NCI-H82 treated with DMSO at 0.1 percent for 48 hours (cell line): Measurements from ENCODE around the gene LRRIQ1.
"Not testable (repeated sequence)": the region's sequence is repeated elsewhere in the genome, so short reads cannot be mapped to it uniquely, and the experiment has no call there.

ENCODE experiments used
- DNase-seq: peaks from one replicate; lab custom pipeline; 2025; ENCODE audit not compliant: unreplicated experiment; lab: John Stamatoyannopoulos, UW

The LRRIQ1 gene, protein sequence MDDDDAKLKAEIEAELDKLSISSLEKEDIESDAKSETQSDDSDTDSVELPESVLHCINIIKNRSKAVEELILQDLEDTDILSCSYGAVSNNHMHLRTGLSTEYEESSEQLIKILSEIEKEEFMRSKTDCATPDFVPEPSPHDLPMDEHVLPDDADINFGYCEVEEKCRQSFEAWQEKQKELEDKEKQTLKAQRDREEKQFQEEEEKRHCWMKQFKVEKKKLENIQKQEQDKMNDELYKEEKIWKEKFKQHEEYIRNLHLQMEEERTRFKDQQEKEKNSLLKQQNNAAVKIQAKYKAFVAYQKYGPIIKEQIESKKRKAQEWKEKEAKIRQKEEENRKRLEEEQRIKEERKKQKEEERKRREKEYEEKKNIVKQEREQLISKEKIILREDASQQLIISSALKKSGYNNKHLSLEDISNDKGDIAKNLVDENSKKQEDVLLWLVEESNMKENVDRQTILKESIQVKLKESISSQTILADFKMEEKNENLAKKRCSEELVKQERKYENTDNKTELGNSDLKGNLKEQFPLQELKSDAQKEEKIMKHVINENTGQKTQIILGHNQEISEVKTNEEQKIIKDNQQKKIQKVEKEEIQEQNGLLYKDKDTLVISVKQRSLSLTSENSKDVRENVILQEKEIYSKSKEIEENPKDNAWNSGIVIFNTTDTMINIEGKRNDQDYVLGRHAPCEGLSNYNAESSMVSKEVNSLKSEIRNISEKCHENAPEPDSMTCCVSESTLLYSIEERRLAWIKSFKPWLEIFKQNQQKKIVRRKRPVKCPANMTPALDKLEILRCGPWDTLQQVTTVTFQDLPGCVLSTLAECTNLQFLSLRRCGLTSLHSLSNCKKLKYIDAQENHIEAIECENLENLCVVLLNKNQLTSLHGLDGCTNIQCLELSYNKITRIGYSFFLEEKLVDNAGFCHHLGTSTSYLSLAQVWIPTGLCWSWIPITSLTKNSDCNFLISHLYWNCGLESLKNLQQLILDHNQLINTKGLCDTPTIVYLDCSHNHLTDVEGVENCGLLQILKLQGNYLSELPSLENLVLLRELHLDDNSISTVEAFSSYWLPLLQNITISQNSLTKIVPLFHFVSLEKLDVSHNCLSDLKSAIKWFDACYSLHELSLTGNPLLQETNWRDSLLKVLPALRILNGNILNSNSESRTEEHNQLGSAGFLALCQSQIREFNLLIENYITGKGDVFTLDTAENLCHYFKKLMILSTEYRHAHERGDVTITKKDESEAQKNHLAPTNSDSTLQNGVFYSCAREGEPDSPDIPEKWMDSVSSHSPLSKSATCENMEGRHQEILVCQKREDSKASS (N-terminal part only)

DNA sequence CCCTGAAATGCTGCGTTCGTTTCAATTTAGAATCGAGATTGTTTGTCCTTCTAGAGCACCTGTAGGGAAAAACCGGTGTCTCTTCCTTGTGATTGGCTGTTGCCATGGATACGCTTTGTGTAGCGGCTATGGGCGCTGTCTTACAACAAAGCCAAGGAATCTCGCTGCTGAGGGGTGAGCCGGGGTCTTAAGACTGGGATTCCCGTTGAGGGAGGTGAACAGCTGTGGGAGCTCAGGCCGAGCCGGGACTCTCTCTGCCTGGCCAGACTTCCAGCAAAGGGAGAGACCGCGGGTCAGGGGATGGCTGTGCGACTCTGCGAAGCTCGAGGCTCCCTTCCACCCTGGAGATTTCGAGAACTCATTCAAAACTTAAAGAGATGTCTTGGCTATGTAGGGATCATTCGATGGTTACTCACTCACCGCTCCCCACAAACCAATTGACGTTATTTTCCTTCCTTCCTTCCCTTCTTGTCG lies at the start of gene LRRIQ1, which contains the start of gene TSPAN19:
TSS of gene LRRIQ1 (plus strand) at position 118 of the 474 bp plus-strand sequence. CDS start 1,826 bp downstream, outside the sequence.
TSS of gene TSPAN19 (minus strand) at position 44 of the 474 bp plus-strand sequence. CDS start 6,331 bp downstream, outside the sequence.
- DNase-seq, result peak; percentile 92

DNA sequence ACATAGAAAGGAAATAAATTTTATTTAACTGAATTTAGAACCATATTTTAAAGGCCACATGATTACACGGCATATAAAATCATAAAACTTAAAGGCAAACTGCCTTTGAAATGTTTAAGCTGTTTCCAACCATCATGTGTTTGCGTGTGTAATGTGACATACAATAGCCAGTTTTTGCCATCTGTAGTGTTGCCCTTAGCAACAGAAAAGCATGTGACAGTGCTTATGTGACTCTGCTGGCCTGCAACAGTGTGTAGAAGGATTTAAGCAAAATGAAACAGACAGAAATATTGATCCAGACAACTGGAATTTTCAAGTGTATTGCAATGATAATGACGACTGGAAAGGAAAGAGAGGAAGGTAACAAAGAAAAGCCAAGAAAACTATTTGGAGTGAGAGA lies 49.6 kb upstream of the LRRIQ1 start:
- peak; percentile 20 for DNase-seq

DNA sequence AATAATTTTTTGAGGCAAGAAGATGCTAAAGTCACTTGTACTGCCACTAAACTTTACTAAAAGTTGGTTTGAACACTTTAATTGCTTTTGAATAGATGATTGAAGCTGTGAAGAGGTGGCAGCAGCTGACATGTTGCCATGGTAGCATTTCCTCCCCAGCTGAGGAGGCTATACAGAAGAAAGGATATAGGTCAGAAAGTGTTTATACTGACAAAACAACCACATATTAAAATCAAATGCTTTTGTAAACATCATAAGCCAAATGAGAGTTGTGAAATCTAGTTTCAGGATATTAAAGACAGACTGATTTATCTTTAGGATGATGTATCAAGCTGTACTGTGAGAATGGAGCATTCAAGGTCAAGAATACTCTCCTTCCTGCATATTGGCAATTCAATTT lies 41.7 kb upstream of the LRRIQ1 start:
- DNase-seq, result no peak

DNA sequence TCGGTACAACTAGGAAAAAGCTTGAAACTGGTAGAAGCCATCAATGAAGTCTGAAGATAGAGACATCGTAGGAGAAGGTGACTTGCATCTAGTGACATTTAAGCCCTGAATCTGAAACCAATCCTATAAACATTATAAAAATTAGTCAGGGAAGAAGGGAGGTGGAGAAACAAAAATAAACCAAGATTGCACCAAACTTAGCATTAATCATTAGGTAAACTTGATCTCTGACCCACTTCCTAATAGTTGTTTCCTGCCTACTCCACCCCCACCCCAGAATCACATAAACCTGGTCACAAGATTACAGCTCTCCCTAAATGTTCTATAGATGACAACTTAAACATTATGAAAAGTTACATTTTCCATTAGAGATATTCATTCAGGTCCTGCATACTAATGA lies 40.5 kb upstream of the LRRIQ1 start:
- DNase-seq, result no peak

DNA sequence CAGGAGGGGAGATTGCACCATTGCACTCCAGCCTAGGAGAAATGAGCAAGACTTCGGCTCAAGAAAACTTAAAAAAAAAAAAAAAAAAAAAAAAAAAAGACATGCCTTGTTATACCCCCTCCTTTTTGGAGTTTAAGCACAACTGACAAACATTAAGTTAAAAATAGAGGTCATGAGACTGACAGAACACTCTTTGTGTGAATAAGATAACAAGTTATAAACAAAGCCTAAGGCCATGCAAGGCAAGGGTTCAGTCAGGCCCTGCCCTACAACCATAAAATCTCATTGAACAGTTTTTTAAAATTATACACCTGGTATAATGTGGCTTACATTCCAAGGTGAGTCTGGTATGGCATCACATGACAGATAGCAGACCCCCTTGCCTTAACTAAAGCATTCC lies 39.4 kb upstream of the LRRIQ1 start:
- no peak for DNase-seq

DNA sequence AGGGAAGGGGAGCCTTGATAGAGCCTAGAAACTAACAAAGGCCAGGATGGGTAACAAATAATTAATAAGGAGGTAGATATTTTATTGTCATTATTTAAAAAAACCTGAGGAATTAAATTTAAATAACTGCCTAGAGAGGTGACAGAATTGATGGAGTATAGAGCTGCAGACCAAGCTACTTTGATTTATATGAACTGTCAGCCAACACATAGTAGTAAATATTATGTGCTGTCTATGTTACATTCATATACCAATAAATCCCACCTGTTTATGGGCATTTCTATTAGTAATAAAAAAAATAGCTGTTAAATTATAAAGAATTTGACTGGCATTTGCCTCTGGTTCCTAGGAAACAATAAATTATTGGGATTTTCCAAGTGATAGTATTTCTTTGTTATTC lies 37.8 kb upstream of the LRRIQ1 start:
- no peak for DNase-seq

DNA sequence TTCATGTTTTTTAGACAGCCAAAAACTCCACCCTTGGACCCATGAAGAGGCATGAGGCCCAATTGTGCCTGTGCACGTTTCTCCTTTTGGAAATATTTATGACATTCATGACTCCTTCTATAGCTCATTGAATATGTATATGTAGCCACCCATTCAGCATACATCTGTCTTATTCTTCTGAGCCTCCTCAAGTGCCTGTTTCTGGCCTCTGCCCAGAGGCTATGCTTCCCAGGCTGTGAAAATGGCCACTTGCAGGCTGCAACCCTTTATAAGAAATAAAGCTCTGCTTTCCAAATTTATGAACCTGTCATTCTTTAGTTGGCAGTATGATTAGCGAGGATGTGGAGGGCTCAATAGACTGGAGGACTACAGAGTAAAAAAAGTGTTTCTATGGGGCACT lies 35.4 kb upstream of the LRRIQ1 start:
- DNase-seq, result no peak

DNA sequence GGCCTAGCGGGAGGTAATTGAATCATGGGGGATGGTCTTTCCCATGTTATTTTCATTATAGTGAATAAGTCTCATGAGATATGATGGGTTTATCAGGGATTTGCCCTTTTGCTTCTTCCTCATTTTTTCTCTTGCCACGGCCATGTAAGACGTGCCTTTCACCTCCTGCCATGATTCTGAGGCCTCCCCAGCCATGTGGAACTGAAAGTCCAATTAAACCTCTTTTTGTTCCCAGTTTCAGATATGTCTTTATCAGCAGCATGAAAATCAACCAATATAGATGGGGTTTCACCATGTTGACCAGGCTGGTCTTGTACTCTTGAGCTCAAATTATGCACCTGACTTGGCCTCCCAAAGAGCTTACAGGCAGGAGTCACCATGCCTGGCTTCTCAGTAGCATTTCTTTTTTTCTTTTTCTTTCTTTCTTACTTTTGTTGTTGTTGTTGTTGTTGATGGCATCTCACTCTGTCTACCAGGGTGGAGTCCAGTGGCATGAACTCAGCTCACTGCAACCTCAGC lies 33.3 kb upstream of the LRRIQ1 start:
- DNase-seq, result no peak

DNA sequence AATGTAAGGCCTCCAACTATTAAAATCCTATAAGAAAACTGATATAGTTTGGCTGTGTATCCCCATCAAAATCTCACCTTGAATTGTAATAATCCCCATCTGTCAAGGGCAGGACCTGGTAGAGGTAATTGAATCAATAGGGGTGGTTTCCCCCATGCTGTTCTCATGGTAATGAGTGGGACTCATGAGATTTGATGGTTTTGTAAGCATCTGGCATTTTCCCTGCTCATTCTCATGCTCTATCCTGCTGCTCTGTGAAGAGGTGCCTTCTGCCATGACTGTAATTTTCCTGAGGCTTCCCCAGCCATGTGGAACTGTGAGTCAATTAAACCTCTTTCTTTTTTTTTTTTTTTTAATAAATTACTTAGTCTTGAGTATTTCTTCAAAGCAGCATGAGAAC lies 31.9 kb upstream of the LRRIQ1 start:
- peak; percentile 41 for DNase-seq

DNA sequence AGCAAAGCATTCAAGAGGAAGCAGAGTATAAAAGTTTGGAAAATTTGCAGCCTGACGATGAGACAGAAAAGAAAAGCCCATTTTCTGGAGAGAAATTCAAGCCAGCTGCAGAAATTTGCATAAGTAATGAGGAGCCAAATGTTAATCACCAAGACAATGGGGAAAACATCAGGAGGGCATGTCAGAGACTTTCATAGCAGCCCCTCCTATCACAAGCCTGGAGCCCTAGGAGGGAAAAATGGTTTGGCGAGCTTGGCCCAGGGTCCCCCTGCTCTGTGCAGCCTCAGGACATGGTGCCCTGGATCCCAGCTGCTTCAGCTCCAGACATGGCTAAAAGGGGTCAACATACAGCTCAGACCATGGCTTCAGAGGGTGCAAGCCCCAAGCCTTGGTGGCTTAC lies 31.1 kb upstream of the LRRIQ1 start:
- not testable (repeated sequence) for DNase-seq

DNA sequence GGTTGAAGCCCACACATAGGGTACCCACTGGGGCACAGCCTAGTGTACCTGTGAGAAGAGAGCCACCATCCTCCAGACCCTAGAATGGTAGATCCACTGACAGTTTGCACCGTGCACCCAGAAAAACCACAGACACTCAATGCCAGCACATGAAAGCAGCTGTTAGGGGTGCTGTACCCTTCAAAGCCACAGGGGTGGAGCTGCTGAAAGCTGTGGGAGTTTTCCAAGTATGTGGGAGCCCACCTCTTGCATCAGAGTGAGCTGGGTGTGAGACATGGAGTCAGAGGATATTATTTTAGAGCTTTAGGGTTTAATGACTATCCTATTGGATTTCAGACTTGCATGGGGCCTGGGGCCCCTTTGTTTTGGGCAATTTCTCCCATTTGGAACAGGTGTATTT lies 30.5 kb upstream of the LRRIQ1 start:
- no peak for DNase-seq

DNA sequence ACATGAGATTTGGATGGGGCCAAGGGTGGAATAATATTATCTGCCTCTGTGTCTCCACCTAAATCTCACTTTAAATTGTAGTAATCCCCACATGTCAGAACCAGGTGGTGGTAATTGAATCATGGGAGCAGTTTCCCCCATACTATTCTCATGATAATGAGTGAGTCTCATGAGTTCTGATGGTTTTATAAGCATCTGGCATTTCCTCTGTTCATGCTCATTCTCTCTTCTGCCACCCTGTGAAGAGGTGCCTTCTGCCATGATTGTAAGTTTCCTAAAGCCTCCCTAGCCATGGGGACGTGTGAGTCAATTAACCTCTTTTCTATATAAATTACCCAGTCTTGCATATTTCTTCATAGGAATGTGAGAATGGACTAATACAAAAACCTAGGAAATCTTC lies 29.9 kb upstream of the LRRIQ1 start:
- peak; percentile 44 for DNase-seq

DNA sequence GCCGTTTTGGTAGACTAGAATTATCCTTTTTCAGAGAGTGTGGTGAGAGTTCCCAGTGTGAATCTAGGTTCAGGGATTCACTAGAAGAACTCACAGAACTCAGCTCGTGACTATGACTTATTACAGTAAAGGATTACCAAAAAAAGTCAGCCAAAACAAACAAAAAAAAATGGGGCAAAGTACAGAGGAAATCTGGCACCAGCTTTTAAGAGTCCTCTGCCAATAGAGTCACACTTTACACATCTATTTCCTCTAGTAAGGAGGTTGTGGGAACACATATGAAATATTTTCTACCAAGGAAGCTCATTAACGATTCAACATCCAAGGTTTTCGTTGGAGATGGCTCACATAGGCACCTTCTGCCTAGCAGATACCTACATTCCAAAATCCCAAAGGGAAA lies 28.3 kb upstream of the LRRIQ1 start:
- no peak for DNase-seq

DNA sequence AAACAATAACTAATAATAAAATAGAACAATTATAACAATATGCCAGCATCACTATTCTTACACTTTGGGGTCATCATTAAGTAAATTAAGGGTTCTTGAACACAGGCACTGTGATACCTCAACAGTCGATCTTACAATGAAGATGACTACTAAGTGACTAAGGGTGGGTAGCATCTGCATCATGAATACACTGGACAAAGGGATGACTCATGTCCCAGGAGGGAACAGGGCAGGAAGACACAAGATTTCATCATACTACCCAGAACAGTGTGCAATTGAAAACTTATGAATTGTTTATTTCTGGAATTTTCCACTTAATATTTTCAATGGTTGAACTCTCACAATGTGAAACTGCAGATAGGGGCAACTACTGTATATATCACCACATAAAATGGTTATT lies 19.7 kb upstream of the LRRIQ1 start:
- no peak for DNase-seq

DNA sequence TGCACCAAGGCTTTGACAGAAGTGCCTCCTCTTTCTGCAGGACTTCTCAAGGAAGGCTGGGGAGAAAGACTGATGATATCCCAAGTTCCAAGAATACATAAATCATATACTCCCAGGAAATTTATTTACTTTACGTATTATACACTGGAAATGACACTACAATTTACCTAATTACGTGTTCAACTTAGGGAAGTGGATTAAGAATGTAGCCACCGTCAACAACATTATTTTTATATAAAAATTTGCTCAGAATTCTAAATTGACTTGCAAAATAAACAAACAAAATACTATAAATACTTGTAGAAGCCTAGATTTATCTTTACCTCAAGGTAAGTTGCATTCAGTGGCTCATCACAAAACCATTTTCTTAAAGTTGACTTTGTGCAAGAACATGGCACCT lies 19.0 kb upstream of the LRRIQ1 start:
- DNase-seq, result no peak

DNA sequence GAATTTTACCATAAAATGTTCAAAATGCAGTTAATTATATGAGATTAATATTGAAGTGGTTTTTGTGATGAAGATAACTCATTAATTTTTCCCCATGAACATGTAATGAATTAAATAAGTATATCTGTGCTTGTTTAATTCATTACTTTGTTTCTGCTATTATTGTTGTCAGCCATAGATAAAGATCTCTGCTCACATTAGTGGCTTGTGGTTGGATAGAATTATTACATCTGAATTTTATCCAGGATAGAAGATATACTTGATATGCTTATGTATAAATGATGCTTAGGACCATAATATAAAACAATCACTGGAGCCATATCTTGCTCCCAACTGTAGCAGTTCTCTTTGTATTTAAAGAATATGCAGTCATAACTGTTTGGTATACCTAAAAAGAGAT lies 18.5 kb upstream of the LRRIQ1 start:
- DNase-seq, result no peak

DNA sequence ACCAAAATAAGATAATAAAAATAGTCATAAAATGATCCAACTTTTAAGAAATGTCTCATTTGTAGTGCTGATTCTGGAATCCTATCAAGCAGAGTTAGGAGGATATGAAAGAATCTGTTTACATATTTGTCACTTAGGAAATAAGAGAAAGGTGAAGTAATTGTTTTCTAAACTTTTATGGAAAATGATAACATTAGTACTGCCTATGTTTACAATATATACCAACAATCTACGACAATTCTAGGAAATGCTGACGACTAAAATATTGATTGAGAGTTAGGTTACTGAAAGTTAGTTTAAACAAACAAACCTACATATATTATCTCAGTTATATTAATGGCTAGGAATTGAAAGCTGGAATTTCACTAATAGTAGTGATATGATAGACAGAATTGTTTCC lies 18.1 kb upstream of the LRRIQ1 start:
- no peak for DNase-seq

DNA sequence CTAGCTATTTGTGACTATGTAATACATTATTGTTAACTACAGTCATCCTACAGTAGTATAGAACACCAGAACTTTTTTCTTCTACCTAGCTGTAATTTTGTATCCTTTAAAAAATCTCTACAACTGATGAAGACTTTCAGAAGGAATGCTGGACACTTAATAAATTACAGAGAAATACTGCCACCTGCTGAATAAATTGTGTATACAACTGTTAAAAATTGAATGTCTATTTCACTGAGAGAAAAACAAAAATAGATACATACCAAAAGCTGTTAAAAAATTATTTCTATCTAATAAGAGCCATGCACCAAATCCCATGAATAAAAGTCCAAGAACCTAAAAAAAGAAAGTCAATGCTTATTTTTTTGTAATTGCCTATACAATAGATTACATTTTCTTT lies 6.7 kb upstream of the LRRIQ1 start:
- DNase-seq, result no peak

DNA sequence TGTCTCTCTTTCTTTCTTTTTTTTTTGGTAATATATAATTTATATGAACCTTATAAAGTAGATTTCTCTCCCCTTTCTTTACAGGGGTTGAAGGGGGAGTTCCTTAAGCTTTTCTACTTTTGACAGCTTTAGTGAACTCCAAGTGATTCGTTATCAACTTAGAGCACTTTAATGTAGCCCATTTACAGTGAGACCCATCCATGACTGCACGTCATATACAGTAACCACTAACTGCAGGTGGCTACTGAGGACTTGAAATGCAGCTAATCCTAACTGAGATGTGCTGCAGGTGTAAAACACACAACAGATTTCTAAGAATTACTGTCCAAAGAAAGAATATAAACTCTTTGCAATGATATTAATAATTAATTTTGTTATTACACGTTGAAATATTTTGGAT lies 582 bp downstream of the LRRIQ1 start:
- DNase-seq, result no peak

DNA sequence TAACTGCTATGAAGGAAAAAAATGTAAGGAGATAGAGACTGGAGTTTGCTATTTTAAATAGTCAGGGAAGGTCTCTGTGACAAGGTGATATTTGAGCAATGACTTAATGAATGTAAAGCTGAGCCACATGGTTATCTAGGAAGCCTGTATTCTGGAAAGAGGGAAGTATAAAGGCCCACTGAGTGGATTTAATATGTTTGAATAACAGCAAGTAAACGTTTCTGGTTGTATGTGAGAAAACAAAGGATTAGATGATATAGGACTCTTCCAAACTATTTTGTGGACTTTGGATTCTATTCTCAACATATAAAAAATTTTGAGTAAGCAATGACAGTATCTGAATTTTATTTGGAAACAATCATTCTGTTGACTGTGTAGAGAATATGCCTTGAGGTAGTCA lies 5.2 kb downstream of the LRRIQ1 start:
- DNase-seq, result no peak

DNA sequence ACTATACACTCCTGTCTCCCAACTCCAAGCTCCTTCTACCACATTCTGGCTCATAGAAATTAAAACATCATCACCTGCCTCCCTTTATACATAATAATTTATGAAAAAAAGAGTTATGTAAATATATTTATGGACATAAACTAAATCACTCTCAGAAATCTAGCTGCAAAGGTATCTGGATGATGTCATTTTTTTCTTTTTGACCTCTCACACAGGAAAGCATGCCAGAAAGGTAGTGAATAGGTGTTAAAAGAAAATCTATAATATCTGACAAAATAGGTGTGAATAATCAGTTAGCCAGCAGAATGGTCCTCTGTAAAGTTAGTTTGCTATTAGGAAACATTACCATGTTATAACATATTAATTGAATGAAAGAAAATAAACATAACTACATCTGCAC lies 7.7 kb downstream of the LRRIQ1 start:
- DNase-seq, result no peak
